Measurements from ENCODE around the gene GID4.

The GID4 gene

DNA sequence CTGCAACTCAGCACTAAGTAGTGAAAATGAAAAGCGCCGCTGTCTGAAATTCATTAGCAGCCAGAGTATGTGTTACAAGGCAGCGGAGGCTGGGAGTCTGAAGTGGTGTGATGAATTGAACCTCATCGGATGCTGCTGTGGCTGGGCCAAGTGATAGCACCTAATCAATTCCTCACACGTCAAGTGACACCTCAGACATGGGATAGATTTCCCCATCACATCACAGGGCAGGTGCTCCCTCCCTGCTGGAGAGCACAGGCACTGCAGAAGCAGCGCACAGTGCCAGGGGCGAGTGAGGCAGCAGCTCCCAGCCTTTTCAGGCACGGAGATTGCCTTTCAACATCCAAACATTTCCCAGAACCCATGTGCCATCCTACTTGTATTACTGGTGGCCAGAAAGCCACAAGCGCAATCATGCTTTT lies 34.3 kb upstream of the GID4 start:
- Histone ChIP-seq H3K27ac (ENCODE audit: low read depth, low read length) (no peak overlapping the region), H3K4ac (ENCODE audit: low read depth, low read length) (no peak overlapping the region), H3K36me3 (ENCODE audit: control insufficient read depth in 1 of 2, insufficient read depth in 2 of 2, low read length in 2 of 2) (peaks cover 1 to 4% of the 10 kb centered on the region in 2 experiments), H3K4me2 (ENCODE audit: low read length) (no peak overlapping the region), H3K9ac (ENCODE audit: low read length) (no peak overlapping the region), H2BK12ac (ENCODE audit: low read length) (no peak overlapping the region), H3K14ac (ENCODE audit: low read length) (no peak overlapping the region), H3K79me1 (ENCODE audit: low read length) (no peaks in the 10 kb centered on the region), H3K27me3 (ENCODE audit: insufficient read depth, low read length) (no peaks in the 10 kb centered on the region), H3K4me1 (ENCODE audit: control insufficient read depth in 1 of 2, insufficient read depth in 2 of 2, low read length in 2 of 2) (peaks cover 6 to 12% of the 10 kb centered on the region in 2 experiments), H2BK5ac (ENCODE audit: low read depth, low read length, poor library complexity) (no peak overlapping the region), H3K9me3 (ENCODE audit: insufficient read depth, low read depth, low read length) (peaks cover 8% of the 10 kb centered on the region), H2BK120ac (ENCODE audit: insufficient read depth, low read length, poor library complexity) (no peak overlapping the region), H4K91ac (ENCODE audit: low read depth, low read length) (no peak overlapping the region), H2AK5ac (ENCODE audit: low read length) (no peak overlapping the region), H4K8ac (ENCODE audit: low read depth, low read length) (no peak overlapping the region), H3K4me3 (ENCODE audit: low read depth, low read length) (no peak overlapping the region), H3K18ac (ENCODE audit: low read length) (no peak overlapping the region), H3K23ac (ENCODE audit: low read length) (no peak overlapping the region), H3K79me2 (ENCODE audit: control insufficient read depth, insufficient read depth, low read length, poor library complexity) (no peaks in the 10 kb centered on the region), H4K12ac (ENCODE audit: low read depth, low read length) (no peak overlapping the region), H2AFZ (ENCODE audit: insufficient read depth, low read length, poor library complexity) (no peak overlapping the region)
- DNase-seq = peak in 1 of 2 donors; percentile 9
- WGBS (ENCODE audit: extremely low coverage, insufficient coverage, insufficient read length) = no CpG with 5 or more reads among the region's 9 CpGs

GRCh38 chr17:18005496-18005895 lies 33.7 kb upstream of the GID4 start:
- no peak overlapping the region for H2BK5ac ChIP-seq (ENCODE audit: low read depth, low read length, poor library complexity)
- H3K79me2 ChIP-seq (ENCODE audit: control insufficient read depth, insufficient read depth, low read length, poor library complexity) = no peaks in the 10 kb centered on the region
- no peak overlapping the region for H2BK12ac ChIP-seq (ENCODE audit: low read length)
- peaks cover 6 to 12% of the 10 kb centered on the region in 2 experiments for H3K4me1 ChIP-seq (ENCODE audit: control insufficient read depth in 1 of 2, insufficient read depth in 2 of 2, low read length in 2 of 2)
- H3K79me1 ChIP-seq (ENCODE audit: low read length) = no peaks in the 10 kb centered on the region
- WGBS (ENCODE audit: extremely low coverage, insufficient coverage, insufficient read length) = no CpG with 5 or more reads among the region's 3 CpGs
- no peak overlapping the region for H2BK120ac ChIP-seq (ENCODE audit: insufficient read depth, low read length, poor library complexity)
- H3K4ac ChIP-seq (ENCODE audit: low read depth, low read length) = no peak overlapping the region
- H2AK5ac ChIP-seq (ENCODE audit: low read length) = no peak overlapping the region
- no peak overlapping the region for H3K27ac ChIP-seq (ENCODE audit: low read depth, low read length)
- no peak overlapping the region for H4K91ac ChIP-seq (ENCODE audit: low read depth, low read length)
- H3K9me3 ChIP-seq (ENCODE audit: insufficient read depth, low read depth, low read length) = peaks cover 7% of the 10 kb centered on the region
- H3K27me3 ChIP-seq (ENCODE audit: insufficient read depth, low read length) = no peaks in the 10 kb centered on the region
- H3K4me2 ChIP-seq (ENCODE audit: low read length) = no peak overlapping the region
- H3K9ac ChIP-seq (ENCODE audit: low read length) = no peak overlapping the region
- H3K36me3 ChIP-seq (ENCODE audit: control insufficient read depth in 1 of 2, insufficient read depth in 2 of 2, low read length in 2 of 2) = peaks cover 1 to 4% of the 10 kb centered on the region in 2 experiments
- no peak overlapping the region for H2AFZ ChIP-seq (ENCODE audit: insufficient read depth, low read length, poor library complexity)
- peak; percentile 61 to 72 for DNase-seq
- no peak overlapping the region for H3K18ac ChIP-seq (ENCODE audit: low read length)
- H3K4me3 ChIP-seq (ENCODE audit: low read depth, low read length) = no peak overlapping the region
- H4K8ac ChIP-seq (ENCODE audit: low read depth, low read length) = no peak overlapping the region
- H3K23ac ChIP-seq (ENCODE audit: low read length) = no peak overlapping the region
- H4K12ac ChIP-seq (ENCODE audit: low read depth, low read length) = no peak overlapping the region
- H3K14ac ChIP-seq (ENCODE audit: low read length) = no peak overlapping the region

DNA sequence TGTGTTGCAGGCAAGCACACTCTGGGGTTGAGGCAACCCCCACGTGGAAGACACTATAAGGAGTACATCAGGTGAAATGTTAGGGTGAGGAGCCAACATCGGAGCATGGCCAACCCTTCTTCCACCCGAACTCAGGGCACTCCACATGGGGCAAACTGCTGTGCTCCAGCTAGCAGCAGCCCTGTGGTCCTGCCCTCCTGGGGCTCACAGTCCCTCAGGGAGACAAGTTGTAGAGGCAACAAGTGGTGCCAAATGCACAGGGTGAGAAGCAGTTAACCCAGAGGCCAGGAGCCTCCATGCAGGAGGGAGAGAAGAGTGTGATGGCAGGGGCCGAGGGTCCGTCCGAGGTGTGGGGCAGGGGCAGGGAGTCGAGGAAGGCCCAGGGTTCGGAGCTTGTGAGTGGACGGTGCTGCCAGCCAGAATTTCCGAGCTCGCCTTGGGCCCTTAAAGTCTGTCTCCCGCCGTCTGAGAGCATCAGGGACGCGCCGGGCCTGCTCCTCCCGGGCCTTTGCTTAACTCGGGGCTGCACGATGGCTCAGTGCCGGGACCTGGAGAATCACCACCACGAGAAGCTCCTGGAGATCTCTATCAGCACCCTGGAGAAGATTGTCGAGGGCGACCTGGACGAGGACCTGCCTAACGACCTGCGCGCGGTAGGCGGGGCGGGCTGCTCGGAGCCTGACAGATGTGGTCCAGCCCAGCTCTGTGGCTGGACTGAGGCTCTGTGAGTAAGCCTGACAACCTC lies 32.5 kb upstream of the GID4 start:
- H2BK5ac ChIP-seq (ENCODE audit: low read depth, low read length, poor library complexity) = no peak overlapping the region
- H3K27ac ChIP-seq (ENCODE audit: low read depth, low read length) = no peak overlapping the region
- peaks cover 6 to 12% of the 10 kb centered on the region in 2 experiments for H3K4me1 ChIP-seq (ENCODE audit: control insufficient read depth in 1 of 2, insufficient read depth in 2 of 2, low read length in 2 of 2)
- no peak overlapping the region for H2BK120ac ChIP-seq (ENCODE audit: insufficient read depth, low read length, poor library complexity)
- no peak overlapping the region for H3K14ac ChIP-seq (ENCODE audit: low read length)
- no peak overlapping the region for H2AFZ ChIP-seq (ENCODE audit: insufficient read depth, low read length, poor library complexity)
- H3K36me3 ChIP-seq (ENCODE audit: control insufficient read depth in 1 of 2, insufficient read depth in 2 of 2, low read length in 2 of 2) = peaks cover 4 to 5% of the 10 kb centered on the region in 2 experiments
- H4K91ac ChIP-seq (ENCODE audit: low read depth, low read length) = no peak overlapping the region
- no CpG with 5 or more reads among the region's 31 CpGs for WGBS (ENCODE audit: extremely low coverage, insufficient coverage, insufficient read length)
- no peaks in the 10 kb centered on the region for H3K79me1 ChIP-seq (ENCODE audit: low read length)
- no peak overlapping the region for H3K4me3 ChIP-seq (ENCODE audit: low read depth, low read length)
- no peak overlapping the region for H4K12ac ChIP-seq (ENCODE audit: low read depth, low read length)
- H3K4me2 ChIP-seq (ENCODE audit: low read length) = no peak overlapping the region
- H3K4ac ChIP-seq (ENCODE audit: low read depth, low read length) = no peak overlapping the region
- H2BK12ac ChIP-seq (ENCODE audit: low read length) = no peak overlapping the region
- no peak overlapping the region for H4K8ac ChIP-seq (ENCODE audit: low read depth, low read length)
- H3K18ac ChIP-seq (ENCODE audit: low read length) = no peak overlapping the region
- DNase-seq = peak; percentile 62 to 77
- H3K9me3 ChIP-seq (ENCODE audit: insufficient read depth, low read depth, low read length) = peaks cover 8% of the 10 kb centered on the region
- no peak overlapping the region for H3K9ac ChIP-seq (ENCODE audit: low read length)
- no peaks in the 10 kb centered on the region for H3K79me2 ChIP-seq (ENCODE audit: control insufficient read depth, insufficient read depth, low read length, poor library complexity)
- no peak overlapping the region for H3K23ac ChIP-seq (ENCODE audit: low read length)
- H2AK5ac ChIP-seq (ENCODE audit: low read length) = no peak overlapping the region
- H3K27me3 ChIP-seq (ENCODE audit: insufficient read depth, low read length) = no peaks in the 10 kb centered on the region

- no peak overlapping the region for H3K4me2 ChIP-seq (ENCODE audit: low read length)
- no peak overlapping the region for H4K8ac ChIP-seq (ENCODE audit: low read depth, low read length)
- no peak overlapping the region for H3K4ac ChIP-seq (ENCODE audit: low read depth, low read length)
- no CpG with 5 or more reads among the region's 5 CpGs for WGBS (ENCODE audit: extremely low coverage, insufficient coverage, insufficient read length)
- peaks cover 8% of the 10 kb centered on the region for H3K9me3 ChIP-seq (ENCODE audit: insufficient read depth, low read depth, low read length)
- H2AFZ ChIP-seq (ENCODE audit: insufficient read depth, low read length, poor library complexity) = no peak overlapping the region
- no peak overlapping the region for H3K14ac ChIP-seq (ENCODE audit: low read length)
- no peak overlapping the region for H2BK12ac ChIP-seq (ENCODE audit: low read length)
- no peak overlapping the region for H2BK5ac ChIP-seq (ENCODE audit: low read depth, low read length, poor library complexity)
- no peaks in the 10 kb centered on the region for H3K79me2 ChIP-seq (ENCODE audit: control insufficient read depth, insufficient read depth, low read length, poor library complexity)
- H3K23ac ChIP-seq (ENCODE audit: low read length) = no peak overlapping the region
- H3K36me3 ChIP-seq (ENCODE audit: control insufficient read depth in 1 of 2, insufficient read depth in 2 of 2, low read length in 2 of 2) = peaks cover 4 to 5% of the 10 kb centered on the region in 2 experiments
- H2AK5ac ChIP-seq (ENCODE audit: low read length) = no peak overlapping the region
- no peak overlapping the region for H4K91ac ChIP-seq (ENCODE audit: low read depth, low read length)
- H3K27ac ChIP-seq (ENCODE audit: low read depth, low read length) = no peak overlapping the region
- H3K27me3 ChIP-seq (ENCODE audit: insufficient read depth, low read length) = no peaks in the 10 kb centered on the region
- no peak overlapping the region for H2BK120ac ChIP-seq (ENCODE audit: insufficient read depth, low read length, poor library complexity)
- peaks cover 6 to 12% of the 10 kb centered on the region in 2 experiments for H3K4me1 ChIP-seq (ENCODE audit: control insufficient read depth in 1 of 2, insufficient read depth in 2 of 2, low read length in 2 of 2)
- H3K4me3 ChIP-seq (ENCODE audit: low read depth, low read length) = no peak overlapping the region
- DNase-seq = peak in 1 of 2 donors; percentile 59
- H3K18ac ChIP-seq (ENCODE audit: low read length) = peak overlapping the region; percentile 21
- H3K9ac ChIP-seq (ENCODE audit: low read length) = no peak overlapping the region
- no peak overlapping the region for H4K12ac ChIP-seq (ENCODE audit: low read depth, low read length)
- H3K79me1 ChIP-seq (ENCODE audit: low read length) = no peaks in the 10 kb centered on the region
Observed at GRCh38 chr17:18008496-18009268, 30.5 kb upstream of the GID4 start.
